Neural cell (in vitro differentiated cells): ENCODE data around the gene KNL1. TPM values are rescaled to one million over a fixed set of nuclear protein-coding genes. Genes with fewer than 3 reads are reported as not detected.

ENCODE experiments used
- H2AFZ ChIP-seq: fragments of 200-600, 300-800 bp; sonication (generic), shearing (Covaris generic); 2 replicates; pipeline ENCODE4 v1.6.0; 2014; ENCODE audit warnings: low read depth, mild to moderate bottlenecking, antibody characterized with exemption, low read length, moderate library complexity
- H3F3A ChIP-seq: fragments of 200-600 bp; shearing (Covaris generic); 2 replicates; pipeline ENCODE4 v1.6.1; 2016; ENCODE audit warnings: mild to moderate bottlenecking, moderate library complexity, mixed read lengths, antibody characterized with exemption, low read length; ENCODE audit not compliant: insufficient read depth, poor library complexity, severe bottlenecking
- H3K27ac ChIP-seq: fragments of 200-600, 300-800 bp; sonication (generic), shearing (Covaris generic); 2 replicates; pipeline ENCODE4 v1.5.1; 2014; ENCODE audit warnings: mild to moderate bottlenecking, low read length, moderate library complexity
- H3K27me3 ChIP-seq: fragments of 300-800, 200-600 bp; sonication (generic), shearing (Covaris generic); 2 replicates; pipeline ENCODE4 v1.6.0; 2014; ENCODE audit warnings: mild to moderate bottlenecking, low read depth, low read length, moderate library complexity; ENCODE audit not compliant: insufficient read depth
- H3K36me3 ChIP-seq: fragments of 300-800, 200-600 bp; sonication (generic), shearing (Covaris generic); 2 replicates; pipeline ENCODE4 v1.5.1; 2014; ENCODE audit warnings: mild to moderate bottlenecking, antibody characterized with exemption, low read length, moderate library complexity; ENCODE audit not compliant: insufficient read depth
- H3K4me2 ChIP-seq: fragments of 300-800, 200-600 bp; sonication (generic), shearing (Covaris generic); 2 replicates; pipeline ENCODE4 v1.6.0; 2014; ENCODE audit warnings: mild to moderate bottlenecking, low read length
- H3K4me3 ChIP-seq: fragments of 300-800, 200-600 bp; sonication (generic), shearing (Covaris generic); 2 replicates; pipeline ENCODE4 v1.5.1; 2014; ENCODE audit warnings: mild to moderate bottlenecking, low read length, moderate library complexity
- H3K79me2 ChIP-seq: fragments of 200-600 bp; shearing (Covaris generic); replicated peaks from 2 replicates; pipeline ENCODE4 v1.6.0; 2014; ENCODE audit warnings: mild to moderate bottlenecking, low read length, moderate library complexity; ENCODE audit not compliant: insufficient read depth
- H3K9ac ChIP-seq: fragments of 300-800, 200-600 bp; sonication (generic), shearing (Covaris generic); 2 replicates; pipeline ENCODE4 v1.6.1; 2016; ENCODE audit warnings: mild to moderate bottlenecking, low read length, mixed read lengths
- H3K9me2 ChIP-seq: fragments of 200-600 bp; shearing (Covaris generic); 2 replicates; pipeline ENCODE4 v1.6.1; 2016; ENCODE audit warnings: mild to moderate bottlenecking, low read length, mixed read lengths; ENCODE audit not compliant: insufficient read depth
- H3K9me3 ChIP-seq: fragments of 200-600, 300-800 bp; sonication (generic), shearing (Covaris generic); 2 replicates; pipeline ENCODE4 v1.6.1; 2016; ENCODE audit warnings: mild to moderate bottlenecking, mixed run types, low read length, moderate library complexity, mixed read lengths
- H4K20me1 ChIP-seq: fragments of 200-600 bp; shearing (Covaris generic); 2 replicates; pipeline ENCODE4 v1.6.1; 2016; ENCODE audit warnings: mild to moderate bottlenecking, mixed run types; ENCODE audit not compliant: insufficient read depth
- CTCF ChIP-seq: fragments of 450-650 bp; IDR thresholded peaks from 2 replicates; pipeline ENCODE4 v1.5.1; 2014; ENCODE audit warnings: antibody characterized with exemption, mild to moderate bottlenecking, moderate library complexity; ENCODE audit not compliant: poor library complexity, severe bottlenecking
- EP300 ChIP-seq: fragments of 450-650 bp; conservative IDR thresholded peaks from 2 replicates; pipeline ENCODE4 v1.6.1; 2014; ENCODE audit warnings: antibody characterized with exemption, mild to moderate bottlenecking, moderate library complexity; ENCODE audit not compliant: poor library complexity, severe bottlenecking
- EZH2 ChIP-seq: fragments of 200-600, 300-800 bp; shearing (Covaris generic), sonication (generic); IDR thresholded peaks from 2 replicates; pipeline ENCODE4 v1.6.1; 2014; ENCODE audit warnings: antibody characterized with exemption, low read length, borderline replicate concordance, mild to moderate bottlenecking; ENCODE audit not compliant: insufficient read depth, poor library complexity, severe bottlenecking
- MXI1 ChIP-seq: fragments of 450-650 bp; conservative IDR thresholded peaks from 2 replicates; pipeline ENCODE4 v1.6.1; 2014; ENCODE audit warnings: antibody characterized with exemption, mild to moderate bottlenecking; ENCODE audit not compliant: poor library complexity, severe bottlenecking
- POLR2AphosphoS5 ChIP-seq: IDR thresholded peaks from 2 replicates; pipeline ENCODE4 v1.6.1; 2012
- RAD21 ChIP-seq: fragments of 450-650 bp; conservative IDR thresholded peaks from 2 replicates; pipeline ENCODE4 v1.6.1; 2014; ENCODE audit warnings: antibody characterized with exemption, mild to moderate bottlenecking, moderate library complexity
- SMC3 ChIP-seq: fragments of 450-650 bp; conservative IDR thresholded peaks from 2 replicates; pipeline ENCODE4 v1.6.1; 2014; ENCODE audit warnings: antibody characterized with exemption, mild to moderate bottlenecking, moderate library complexity; ENCODE audit not compliant: poor library complexity
- TAF1 ChIP-seq: IDR thresholded peaks from 2 replicates; pipeline ENCODE4 v1.6.1; 2012; ENCODE audit warnings: low read depth
- polyA plus RNA-seq: library from polyadenylated mRNA; depleted of rRNA; stranded (reverse); fragments of >200 nt; gene quantifications from 2 replicates; pipeline ENCODE4 v1.2.3, GENCODE V29; 2014
- TF ChIP-seq, protein P1 (sequence below): IDR thresholded peaks from 2 replicates; pipeline ENCODE4 v1.6.1; 2012; ENCODE audit warnings: borderline replicate concordance

Gene KNL1
- polyA plus RNA-seq, 1 donor from 2014 or later, result 2.4 TPM

- no peak for TF ChIP-seq TAF1
- TF ChIP-seq EP300, result no peak
- TF ChIP-seq EZH2, result no peak
- TF ChIP-seq POLR2AphosphoS5, result no peak
- TF ChIP-seq, protein P1, sequence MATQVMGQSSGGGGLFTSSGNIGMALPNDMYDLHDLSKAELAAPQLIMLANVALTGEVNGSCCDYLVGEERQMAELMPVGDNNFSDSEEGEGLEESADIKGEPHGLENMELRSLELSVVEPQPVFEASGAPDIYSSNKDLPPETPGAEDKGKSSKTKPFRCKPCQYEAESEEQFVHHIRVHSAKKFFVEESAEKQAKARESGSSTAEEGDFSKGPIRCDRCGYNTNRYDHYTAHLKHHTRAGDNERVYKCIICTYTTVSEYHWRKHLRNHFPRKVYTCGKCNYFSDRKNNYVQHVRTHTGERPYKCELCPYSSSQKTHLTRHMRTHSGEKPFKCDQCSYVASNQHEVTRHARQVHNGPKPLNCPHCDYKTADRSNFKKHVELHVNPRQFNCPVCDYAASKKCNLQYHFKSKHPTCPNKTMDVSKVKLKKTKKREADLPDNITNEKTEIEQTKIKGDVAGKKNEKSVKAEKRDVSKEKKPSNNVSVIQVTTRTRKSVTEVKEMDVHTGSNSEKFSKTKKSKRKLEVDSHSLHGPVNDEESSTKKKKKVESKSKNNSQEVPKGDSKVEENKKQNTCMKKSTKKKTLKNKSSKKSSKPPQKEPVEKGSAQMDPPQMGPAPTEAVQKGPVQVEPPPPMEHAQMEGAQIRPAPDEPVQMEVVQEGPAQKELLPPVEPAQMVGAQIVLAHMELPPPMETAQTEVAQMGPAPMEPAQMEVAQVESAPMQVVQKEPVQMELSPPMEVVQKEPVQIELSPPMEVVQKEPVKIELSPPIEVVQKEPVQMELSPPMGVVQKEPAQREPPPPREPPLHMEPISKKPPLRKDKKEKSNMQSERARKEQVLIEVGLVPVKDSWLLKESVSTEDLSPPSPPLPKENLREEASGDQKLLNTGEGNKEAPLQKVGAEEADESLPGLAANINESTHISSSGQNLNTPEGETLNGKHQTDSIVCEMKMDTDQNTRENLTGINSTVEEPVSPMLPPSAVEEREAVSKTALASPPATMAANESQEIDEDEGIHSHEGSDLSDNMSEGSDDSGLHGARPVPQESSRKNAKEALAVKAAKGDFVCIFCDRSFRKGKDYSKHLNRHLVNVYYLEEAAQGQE, result no peak
- TF ChIP-seq RAD21, result no peak
- Histone ChIP-seq H3K27ac (no peak overlapping the region), H3F3A (no peaks in the 10 kb centered on the region), H3K9me3 (no peaks in the 10 kb centered on the region), H3K4me2 (no peak overlapping the region), H3K9ac (no peak overlapping the region), H3K4me3 (no peak overlapping the region), H3K27me3 (no peaks in the 10 kb centered on the region), H3K79me2 (no peaks in the 10 kb centered on the region), H4K20me1 (no peaks in the 10 kb centered on the region), H3K36me3 (no peaks in the 10 kb centered on the region), H3K9me2 (no peaks in the 10 kb centered on the region), H2AFZ (no peak overlapping the region)
Observed at GRCh38 chr15:40647523-40647922, 53.5 kb downstream of the KNL1 start.

- TF ChIP-seq EP300 (no peak), MXI1 (no peak), TAF1 (no peak), RAD21 (no peak), EZH2 (no peak), SMC3 (no peak), CTCF (no peak)
- TF ChIP-seq, protein P1, result no peak
- Histone ChIP-seq H3K4me3 (no peak overlapping the region), H4K20me1 (no peaks in the 10 kb centered on the region), H3F3A (no peaks in the 10 kb centered on the region), H3K9ac (no peak overlapping the region), H3K27ac (no peak overlapping the region), H3K9me2 (no peaks in the 10 kb centered on the region), H3K79me2 (no peaks in the 10 kb centered on the region), H3K9me3 (no peaks in the 10 kb centered on the region), H3K36me3 (no peaks in the 10 kb centered on the region), H3K27me3 (no peaks in the 10 kb centered on the region), H2AFZ (no peak overlapping the region), H3K4me2 (no peak overlapping the region)
Observed at GRCh38 chr15:40650479-40650878, 56.4 kb downstream of the KNL1 start.
